ENCODE results near the gene GAMT.

GAMT gene

DNA sequence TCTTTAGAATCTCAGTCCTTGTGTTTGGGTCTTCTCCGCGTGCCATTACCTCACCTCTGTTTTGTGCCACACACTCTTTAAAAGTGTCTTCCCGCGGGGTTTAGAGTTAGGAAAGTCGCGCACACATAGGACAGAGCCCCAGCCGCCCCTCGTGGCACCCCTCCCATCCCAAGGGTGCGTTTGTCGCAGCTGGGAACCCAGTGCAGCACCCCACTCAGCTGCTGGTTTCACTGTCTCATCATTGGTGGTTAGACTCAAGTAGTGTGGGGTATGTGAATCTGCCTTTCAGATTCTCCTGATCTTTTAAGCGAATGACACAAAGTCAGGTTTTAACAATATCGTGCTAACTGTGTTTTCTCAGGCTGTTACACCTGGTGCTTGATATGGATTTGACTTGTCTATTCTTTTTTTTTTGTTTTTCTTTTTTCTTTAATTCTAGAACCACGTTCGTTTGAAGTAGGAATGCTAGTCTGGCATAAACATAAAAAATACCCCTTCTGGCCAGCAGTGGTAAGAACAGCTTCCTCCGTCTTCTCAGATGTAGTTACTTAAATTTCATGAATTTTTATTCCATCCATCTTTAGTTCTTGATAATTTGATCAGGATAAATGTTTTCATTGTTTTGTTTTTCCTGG lies 37.2 kb downstream of the GAMT start:
- Histone ChIP-seq H2AK5ac (ENCODE audit: low read length) (no peak overlapping the region), H3K4ac (ENCODE audit: low read depth, low read length) (no peak overlapping the region), H3K36me3 (ENCODE audit: control insufficient read depth in 1 of 2, insufficient read depth in 2 of 2, low read length in 2 of 2) (peaks cover 67 to 75% of the 10 kb centered on the region in 2 experiments), H4K8ac (ENCODE audit: low read depth, low read length) (no peak overlapping the region), H3K27me3 (ENCODE audit: insufficient read depth, low read length) (no peaks in the 10 kb centered on the region), H3K27ac (ENCODE audit: low read depth, low read length) (no peak overlapping the region), H3K9me3 (ENCODE audit: insufficient read depth, low read depth, low read length) (peaks cover 2% of the 10 kb centered on the region), H2BK5ac (ENCODE audit: low read depth, low read length, poor library complexity) (no peak overlapping the region), H2AFZ (ENCODE audit: insufficient read depth, low read length, poor library complexity) (no peak overlapping the region), H3K4me1 (ENCODE audit: control insufficient read depth in 1 of 2, insufficient read depth in 2 of 2, low read length in 2 of 2) (peaks cover 0 to 2% of the 10 kb centered on the region in 2 experiments), H3K4me2 (ENCODE audit: low read length) (no peak overlapping the region), H2BK120ac (ENCODE audit: insufficient read depth, low read length, poor library complexity) (no peak overlapping the region), H3K18ac (ENCODE audit: low read length) (no peak overlapping the region), H2BK12ac (ENCODE audit: low read length) (no peak overlapping the region), H3K4me3 (ENCODE audit: low read depth, low read length) (no peak overlapping the region), H3K9ac (ENCODE audit: low read length) (no peak overlapping the region), H4K91ac (ENCODE audit: low read depth, low read length) (no peak overlapping the region), H3K14ac (ENCODE audit: low read length) (no peak overlapping the region), H4K12ac (ENCODE audit: low read depth, low read length) (no peak overlapping the region), H3K23ac (ENCODE audit: low read length) (no peak overlapping the region), H3K79me1 (ENCODE audit: low read length) (no peaks in the 10 kb centered on the region), H3K79me2 (ENCODE audit: control insufficient read depth, insufficient read depth, low read length, poor library complexity) (peaks cover 2% of the 10 kb centered on the region)
- WGBS (ENCODE audit: extremely low coverage, insufficient coverage, insufficient read length) = no CpG with 5 or more reads among the region's 15 CpGs
- DNase-seq = no peak

DNA sequence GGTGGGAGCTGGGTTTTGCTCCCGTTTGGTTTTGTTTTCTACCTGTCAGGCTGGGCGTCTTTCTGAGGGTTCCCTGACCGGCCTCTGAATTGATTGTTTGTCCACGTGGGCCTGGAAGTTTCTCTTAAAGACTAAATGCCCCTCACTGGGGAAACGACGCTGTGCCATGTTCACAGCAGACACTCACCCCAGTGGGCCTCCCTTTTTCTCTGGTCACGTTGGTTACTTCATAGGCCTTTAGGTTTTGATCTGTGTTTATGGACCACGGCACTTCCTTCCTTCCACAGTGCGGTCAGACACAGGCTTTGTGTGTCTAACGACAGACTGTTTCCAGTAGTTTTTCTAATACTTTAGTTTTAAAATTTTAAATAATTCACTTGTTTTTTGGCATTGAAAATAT lies 37.7 kb downstream of the GAMT start:
- Histone ChIP-seq H3K36me3 (ENCODE audit: control insufficient read depth in 1 of 2, insufficient read depth in 2 of 2, low read length in 2 of 2) (peaks cover 67 to 77% of the 10 kb centered on the region in 2 experiments), H3K9me3 (ENCODE audit: insufficient read depth, low read depth, low read length) (peaks cover 4% of the 10 kb centered on the region), H2AK5ac (ENCODE audit: low read length) (no peak overlapping the region), H4K12ac (ENCODE audit: low read depth, low read length) (no peak overlapping the region), H3K18ac (ENCODE audit: low read length) (no peak overlapping the region), H3K4me1 (ENCODE audit: control insufficient read depth in 1 of 2, insufficient read depth in 2 of 2, low read length in 2 of 2) (peaks cover 0 to 2% of the 10 kb centered on the region in 2 experiments), H3K4me2 (ENCODE audit: low read length) (no peak overlapping the region), H2BK5ac (ENCODE audit: low read depth, low read length, poor library complexity) (no peak overlapping the region), H2BK12ac (ENCODE audit: low read length) (no peak overlapping the region), H3K14ac (ENCODE audit: low read length) (no peak overlapping the region), H3K79me1 (ENCODE audit: low read length) (no peaks in the 10 kb centered on the region), H3K27me3 (ENCODE audit: insufficient read depth, low read length) (no peaks in the 10 kb centered on the region), H3K27ac (ENCODE audit: low read depth, low read length) (no peak overlapping the region), H3K4ac (ENCODE audit: low read depth, low read length) (no peak overlapping the region), H4K91ac (ENCODE audit: low read depth, low read length) (no peak overlapping the region), H4K8ac (ENCODE audit: low read depth, low read length) (no peak overlapping the region), H3K79me2 (ENCODE audit: control insufficient read depth, insufficient read depth, low read length, poor library complexity) (peaks cover 2% of the 10 kb centered on the region), H3K23ac (ENCODE audit: low read length) (no peak overlapping the region), H2AFZ (ENCODE audit: insufficient read depth, low read length, poor library complexity) (no peak overlapping the region), H3K4me3 (ENCODE audit: low read depth, low read length) (no peak overlapping the region), H2BK120ac (ENCODE audit: insufficient read depth, low read length, poor library complexity) (no peak overlapping the region), H3K9ac (ENCODE audit: low read length) (no peak overlapping the region)
- WGBS (ENCODE audit: extremely low coverage, insufficient coverage, insufficient read length) = no CpG with 5 or more reads among the region's 10 CpGs
- DNase-seq = no peak

DNA sequence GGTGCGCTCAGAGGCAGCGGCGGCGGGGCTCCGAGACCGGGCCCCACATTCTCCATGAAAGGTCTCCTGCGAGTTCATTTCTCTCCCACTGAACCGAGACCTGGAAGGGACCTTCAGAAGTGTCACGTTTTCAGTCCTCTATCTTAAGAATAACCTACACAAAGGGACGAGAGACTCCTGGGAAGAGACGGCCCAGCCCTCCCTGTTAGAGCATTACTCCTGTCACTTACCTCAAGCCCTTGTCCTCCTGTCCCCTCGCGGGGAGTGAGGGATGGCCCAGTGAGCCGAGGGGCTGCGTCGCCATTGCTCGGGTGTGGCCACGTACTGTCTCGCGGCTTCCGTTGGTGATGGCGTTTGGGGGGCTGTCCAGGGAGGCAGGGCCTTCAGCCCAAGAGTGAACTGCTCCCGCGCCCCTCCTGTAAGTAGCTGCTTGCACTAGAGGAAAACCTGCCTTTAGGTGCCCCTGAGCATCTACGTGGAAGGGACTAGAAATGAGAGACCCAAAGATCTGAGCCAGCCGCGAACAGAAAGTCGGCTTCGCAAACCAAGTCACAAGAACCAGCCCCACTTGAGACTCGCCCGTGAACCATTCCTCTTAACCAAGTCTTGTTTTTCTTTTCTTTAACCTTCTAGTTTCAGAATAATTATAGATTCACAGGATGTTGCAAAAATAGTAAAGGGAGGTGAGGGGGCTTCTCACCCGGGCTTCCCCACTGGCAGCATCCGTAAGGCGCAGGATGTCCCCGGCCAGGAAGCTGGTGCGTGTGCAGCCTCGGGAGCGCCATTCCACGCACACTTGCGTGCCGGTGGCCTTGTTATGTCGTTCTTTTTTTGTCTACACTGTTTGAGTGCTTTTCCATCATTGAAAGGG lies 38.7 kb downstream of the GAMT start:
- no peak overlapping the region for H3K18ac ChIP-seq (ENCODE audit: low read length)
- H3K4me1 ChIP-seq (ENCODE audit: control insufficient read depth in 1 of 2, insufficient read depth in 2 of 2, low read length in 2 of 2) = peaks cover 0 to 2% of the 10 kb centered on the region in 2 experiments
- WGBS (ENCODE audit: extremely low coverage, insufficient coverage, insufficient read length) = no CpG with 5 or more reads among the region's 42 CpGs

DNA sequence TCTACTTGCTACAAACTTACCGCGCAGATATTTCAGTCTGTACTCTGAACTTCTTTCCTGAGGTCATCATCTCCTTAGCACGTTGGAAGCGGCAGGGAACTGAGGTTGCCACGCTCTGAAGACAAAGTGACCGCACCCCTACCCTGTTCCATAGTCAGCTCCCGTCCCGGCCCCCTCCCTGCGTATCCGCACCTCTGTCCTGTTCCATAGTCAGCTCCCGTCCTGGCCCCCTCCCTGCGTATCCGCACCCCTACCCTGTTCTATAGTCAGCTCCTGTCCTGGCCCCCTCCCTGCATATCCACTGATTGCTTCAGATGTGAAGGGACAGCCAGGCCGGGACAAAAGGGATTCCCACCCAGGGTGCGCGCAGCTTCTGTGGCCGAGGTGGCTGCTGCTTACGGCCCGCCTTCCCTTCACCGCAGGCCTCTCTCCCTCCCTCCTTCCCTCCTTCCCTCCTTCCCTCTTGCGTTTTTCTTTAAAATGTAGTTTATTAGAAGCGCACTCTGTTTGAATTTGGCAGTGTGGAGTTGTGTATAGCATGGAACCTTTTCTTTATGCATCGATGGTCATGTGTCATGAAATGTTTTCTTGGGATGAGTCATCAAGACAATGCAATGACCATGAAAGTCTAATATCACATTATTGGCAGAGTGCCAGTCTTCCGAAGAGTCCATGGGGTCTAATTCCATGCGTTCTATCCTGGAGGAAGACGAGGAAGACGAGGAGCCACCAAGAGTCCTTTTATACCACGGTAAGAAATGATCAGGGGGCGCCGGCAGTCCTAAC lies 39.5 kb downstream of the GAMT start:
- Histone ChIP-seq H3K14ac (ENCODE audit: low read length) (no peak overlapping the region), H2BK12ac (ENCODE audit: low read length) (no peak overlapping the region), H3K4me2 (ENCODE audit: low read length) (no peak overlapping the region), H4K12ac (ENCODE audit: low read depth, low read length) (no peak overlapping the region), H3K4me3 (ENCODE audit: low read depth, low read length) (no peak overlapping the region), H3K4ac (ENCODE audit: low read depth, low read length) (no peak overlapping the region), H3K36me3 (ENCODE audit: control insufficient read depth in 1 of 2, insufficient read depth in 2 of 2, low read length in 2 of 2) (peaks cover 67 to 73% of the 10 kb centered on the region in 2 experiments), H3K27ac (ENCODE audit: low read depth, low read length) (no peak overlapping the region), H4K91ac (ENCODE audit: low read depth, low read length) (no peak overlapping the region), H3K79me1 (ENCODE audit: low read length) (no peaks in the 10 kb centered on the region), H3K27me3 (ENCODE audit: insufficient read depth, low read length) (no peaks in the 10 kb centered on the region), H2BK5ac (ENCODE audit: low read depth, low read length, poor library complexity) (no peak overlapping the region), H3K9me3 (ENCODE audit: insufficient read depth, low read depth, low read length) (peaks cover 5% of the 10 kb centered on the region), H4K8ac (ENCODE audit: low read depth, low read length) (no peak overlapping the region), H3K23ac (ENCODE audit: low read length) (no peak overlapping the region), H2AFZ (ENCODE audit: insufficient read depth, low read length, poor library complexity) (no peak overlapping the region), H3K18ac (ENCODE audit: low read length) (no peak overlapping the region), H3K9ac (ENCODE audit: low read length) (no peak overlapping the region), H2AK5ac (ENCODE audit: low read length) (no peak overlapping the region), H2BK120ac (ENCODE audit: insufficient read depth, low read length, poor library complexity) (no peak overlapping the region), H3K79me2 (ENCODE audit: control insufficient read depth, insufficient read depth, low read length, poor library complexity) (peaks cover 2% of the 10 kb centered on the region), H3K4me1 (ENCODE audit: control insufficient read depth in 1 of 2, insufficient read depth in 2 of 2, low read length in 2 of 2) (peaks cover 0 to 2% of the 10 kb centered on the region in 2 experiments)
- no peak for DNase-seq
- no CpG with 5 or more reads among the region's 30 CpGs for WGBS (ENCODE audit: extremely low coverage, insufficient coverage, insufficient read length)

More for the DNA sequence above, 38.7 kb downstream of the GAMT start:
- no peak overlapping the region for H2BK5ac ChIP-seq (ENCODE audit: low read depth, low read length, poor library complexity)
- H3K4ac ChIP-seq (ENCODE audit: low read depth, low read length) = no peak overlapping the region
- no peak overlapping the region for H3K27ac ChIP-seq (ENCODE audit: low read depth, low read length)
- no peak overlapping the region for H2AK5ac ChIP-seq (ENCODE audit: low read length)
- peaks cover 2% of the 10 kb centered on the region for H3K79me2 ChIP-seq (ENCODE audit: control insufficient read depth, insufficient read depth, low read length, poor library complexity)
- H3K4me2 ChIP-seq (ENCODE audit: low read length) = no peak overlapping the region
- no peak for DNase-seq
- H2BK12ac ChIP-seq (ENCODE audit: low read length) = no peak overlapping the region
- H4K91ac ChIP-seq (ENCODE audit: low read depth, low read length) = no peak overlapping the region
- no peak overlapping the region for H4K12ac ChIP-seq (ENCODE audit: low read depth, low read length)
- no peak overlapping the region for H3K4me3 ChIP-seq (ENCODE audit: low read depth, low read length)
- no peak overlapping the region for H3K23ac ChIP-seq (ENCODE audit: low read length)
- peaks cover 5% of the 10 kb centered on the region for H3K9me3 ChIP-seq (ENCODE audit: insufficient read depth, low read depth, low read length)
- no peak overlapping the region for H3K14ac ChIP-seq (ENCODE audit: low read length)
- H3K27me3 ChIP-seq (ENCODE audit: insufficient read depth, low read length) = no peaks in the 10 kb centered on the region
- H3K9ac ChIP-seq (ENCODE audit: low read length) = no peak overlapping the region
- no peak overlapping the region for H2AFZ ChIP-seq (ENCODE audit: insufficient read depth, low read length, poor library complexity)
- no peak overlapping the region for H2BK120ac ChIP-seq (ENCODE audit: insufficient read depth, low read length, poor library complexity)
- no peaks in the 10 kb centered on the region for H3K79me1 ChIP-seq (ENCODE audit: low read length)
- H3K36me3 ChIP-seq (ENCODE audit: control insufficient read depth in 1 of 2, insufficient read depth in 2 of 2, low read length in 2 of 2) = peaks cover 70 to 78% of the 10 kb centered on the region in 2 experiments
- no peak overlapping the region for H4K8ac ChIP-seq (ENCODE audit: low read depth, low read length)

All from trophoblast cell (in vitro differentiated cells and primary cell).